PC-9 (cell line): ENCODE measurements around the gene BAIAP3.

ENCODE experiments used
- CTCF ChIP-seq: fragments of 200-600 bp; sonication (generic); conservative IDR thresholded peaks from 2 replicates; pipeline ENCODE4 v1.6.1; 2017; ENCODE audit warnings: mixed run types, antibody characterized with exemption, mild to moderate bottlenecking, moderate library complexity
- EZH2 ChIP-seq: fragments of 200-600 bp; sonication (generic); IDR thresholded peaks from 2 replicates; pipeline ENCODE4 v1.8.0; 2017; ENCODE audit warnings: antibody characterized with exemption, low read depth

- TF ChIP-seq CTCF (no peak), EZH2 (no peak)
Observed at GRCh38 chr16:1322407-1322806, 11.0 kb upstream of the BAIAP3 start.
